VCaP (cell line): ENCODE data around the gene INSYN2A.

Source experiments
- H3K27ac ChIP-seq: fragments of 450-650 bp; 2 replicates; pipeline ENCODE4 v1.5.1; 2017
- CTCF ChIP-seq: fragments of 450-650 bp; conservative IDR thresholded peaks from 2 replicates; pipeline ENCODE4 v1.5.1; 2017; ENCODE audit warnings: mild to moderate bottlenecking, moderate library complexity

The INSYN2A gene

GRCh38 chr10:127168261-127168660, 28.1 kb downstream of the INSYN2A start:
- TF ChIP-seq CTCF = no peak
- no peak overlapping the region for H3K27ac ChIP-seq

GRCh38 chr10:127162841-127163240, 33.5 kb downstream of the INSYN2A start:
- TF ChIP-seq CTCF = no peak
- no peak overlapping the region for H3K27ac ChIP-seq

GRCh38 chr10:127161482-127161881, 34.9 kb downstream of the INSYN2A start:
- TF ChIP-seq CTCF = no peak
- no peak overlapping the region for H3K27ac ChIP-seq

- no peak for TF ChIP-seq CTCF
- H3K27ac ChIP-seq = peak overlapping the region; percentile 75; the same call in 1 of the 2 replicates
Measured at GRCh38 chr10:127159648-127160245, 36.6 kb downstream of the INSYN2A start.

- TF ChIP-seq CTCF = no peak
Measured at GRCh38 chr10:127158662-127159061, 37.7 kb downstream of the INSYN2A start.

GRCh38 chr10:127157506-127158200, 38.7 kb downstream of the INSYN2A start:
- H3K27ac ChIP-seq = peak overlapping the region; percentile 75
- TF ChIP-seq CTCF = no peak

More at GRCh38 chr10:127158662-127159061, 37.7 kb downstream of the INSYN2A start:
- peak overlapping the region; percentile 75 for H3K27ac ChIP-seq

GRCh38 chr10:127157089-127157488, 39.3 kb downstream of the INSYN2A start:
- TF ChIP-seq CTCF = no peak
- peak overlapping the region; percentile 75 for H3K27ac ChIP-seq
